HepG2 (cell line): ENCODE measurements around the gene TMEM165. TPM values are rescaled to one million over a fixed set of nuclear protein-coding genes. Genes with fewer than 3 reads are reported as not detected.
A peak's percentile ranks its signal among the peaks of the same experiment; 100 is the strongest.

Experiments
- ATF6 ChIP-seq: sonication (generic); formaldehyde crosslinking; conservative IDR thresholded peaks from 2 replicates; pipeline ENCODE4 v1.4.0; 2020; ENCODE audit warnings: missing genetic modification reagents
- HMG20B ChIP-seq: conservative IDR thresholded peaks from 2 replicates; pipeline ENCODE4 v1.6.1; 2016; ENCODE audit warnings: missing genetic modification reagents, missing compliant biosample characterization
- MED1 ChIP-seq: sonication (generic); formaldehyde crosslinking; IDR thresholded peaks from 2 replicates; pipeline ENCODE4 v1.4.0; 2020; ENCODE audit warnings: missing genetic modification reagents
- NCOA1 ChIP-seq: sonication (generic); formaldehyde crosslinking; IDR thresholded peaks from 2 replicates; pipeline ENCODE4 v1.9.0; 2021; ENCODE audit warnings: missing genetic modification reagents
- ONECUT2 ChIP-seq: sonication (generic); formaldehyde crosslinking; IDR thresholded peaks from 2 replicates; pipeline ENCODE4 v1.4.0; 2020; ENCODE audit warnings: missing genetic modification reagents
- SOX5 ChIP-seq: IDR thresholded peaks from 2 replicates; pipeline ENCODE4 v1.6.1; 2016; ENCODE audit warnings: borderline replicate concordance
- TOE1 ChIP-seq: sonication (generic); formaldehyde crosslinking; IDR thresholded peaks from 2 replicates; pipeline ENCODE4 v1.4.0; 2020; ENCODE audit warnings: mild to moderate bottlenecking, missing genetic modification reagents
- ZBTB33 ChIP-seq: sonication (generic); formaldehyde crosslinking; IDR thresholded peaks from 2 replicates; pipeline ENCODE4 v1.4.0; 2020; ENCODE audit warnings: missing genetic modification reagents
- ZC3H13 ChIP-seq: sonication (generic); formaldehyde crosslinking; IDR thresholded peaks from 2 replicates; pipeline ENCODE4 v1.8.1; 2023; ENCODE audit warnings: mild to moderate bottlenecking, missing genetic modification reagents, moderate library complexity
- ZFX ChIP-seq: sonication (generic); formaldehyde crosslinking; IDR thresholded peaks from 2 replicates; pipeline ENCODE4 v1.4.0; 2020; ENCODE audit warnings: mild to moderate bottlenecking, low read depth, missing genetic modification reagents, moderate library complexity
- ZFYVE20 ChIP-seq: sonication (generic); formaldehyde crosslinking; IDR thresholded peaks from 2 replicates; pipeline ENCODE4 v1.8.0; 2023; ENCODE audit warnings: low read depth, mild to moderate bottlenecking, moderate library complexity, missing genetic modification reagents, borderline replicate concordance
- ZNF281 ChIP-seq: sonication (generic); formaldehyde crosslinking; IDR thresholded peaks from 2 replicates; pipeline ENCODE4 v1.4.0; 2020; ENCODE audit warnings: missing genetic modification reagents, borderline replicate concordance
- ZNF543 ChIP-seq: sonication (generic); formaldehyde crosslinking; IDR thresholded peaks from 2 replicates; pipeline ENCODE4 v1.4.0; 2020; ENCODE audit warnings: mild to moderate bottlenecking, missing genetic modification reagents
- ZNF572 ChIP-seq: sonication (generic); formaldehyde crosslinking; IDR thresholded peaks from 2 replicates; pipeline ENCODE4 v1.5.1; 2020; ENCODE audit warnings: mild to moderate bottlenecking, missing genetic modification reagents
- ZNF737 ChIP-seq: sonication (generic); formaldehyde crosslinking; IDR thresholded peaks from 2 replicates; pipeline ENCODE4 v1.5.0; 2020; ENCODE audit warnings: missing genetic modification reagents, mild to moderate bottlenecking, borderline replicate concordance
- ZNF780A ChIP-seq: sonication (generic); formaldehyde crosslinking; IDR thresholded peaks from 2 replicates; pipeline ENCODE4 v1.8.0; 2022; ENCODE audit warnings: mild to moderate bottlenecking, missing genetic modification reagents, moderate library complexity
- polyA plus RNA-seq, 8 experiments: library from polyadenylated mRNA; depleted of rRNA in 3 of 8; stranded (reverse) in 7 of 8; unstranded in 1 of 8; fragments of >200 nt; fragmentation: Illumina TruSeq in 4 of 8; extraction: Trizol in 4 of 8; gene quantifications; 2 replicates each; pipeline versions ENCODE4 v1.2.1 to v1.2.3, GENCODE V29; 2011 to 2016; ENCODE audit warnings: low read depth in 4 of 8, missing spikeins in 1 of 8, mixed read lengths in 1 of 8; ENCODE audit not compliant: insufficient read depth in 1 of 8
- total RNA-seq, 5 experiments: library from RNA; depleted of rRNA; stranded (reverse); fragments of >200 nt; fragmentation: Illumina TruSeq; extraction: Trizol; gene quantifications; 2 replicates each; pipeline ENCODE4 v1.2.3, GENCODE V29; 2016; ENCODE audit warnings: low read depth in 1 of 5
- TF ChIP-seq, protein P1 (sequence below): sonication (generic); formaldehyde crosslinking; IDR thresholded peaks from 2 replicates; pipeline ENCODE4 v1.5.0; 2020; ENCODE audit warnings: missing genetic modification reagents
- TF ChIP-seq, protein P2 (sequence below): sonication (generic); formaldehyde crosslinking; conservative IDR thresholded peaks from 2 replicates; pipeline ENCODE4 v1.4.0; 2020; ENCODE audit warnings: missing genetic modification reagents

The TMEM165 gene
- total and polyA plus RNA-seq, 2 of the 13 experiments (the other 11 are each of a cell fraction or from before 2014, with no cell fraction given): 54.6 to 103 TPM

GRCh38 chr4:55396308-55397125 is 760 bp downstream of the TMEM165 start (continued):
- TF ChIP-seq ZNF281 (CRISPR knock-in tag) (peak; percentile 79), ONECUT2 (CRISPR knock-in tag) (no peak), ZNF543 (CRISPR knock-in tag) (no peak), ZBTB33 (CRISPR knock-in tag) (no peak), MED1 (CRISPR knock-in tag) (no peak), ZC3H13 (CRISPR knock-in tag) (no peak), SOX5 (CRISPR knock-in tag) (no peak), HMG20B (CRISPR knock-in tag) (no peak), ZFYVE20 (no peak), ATF6 (CRISPR knock-in tag) (no peak), TOE1 (no peak), NCOA1 (CRISPR knock-in tag) (no peak), ZNF737 (0 out of 2 replicates have a peak, but pooled peaks have one; percentile 24), ZNF780A (CRISPR knock-in tag) (no peak; the same call in 1 of the 2 replicates), ZNF572 (CRISPR knock-in tag) (no peak), ZFX (CRISPR knock-in tag) (peak; percentile 66; the same call in 1 of the 2 replicates)
- TF ChIP-seq, protein P1, sequence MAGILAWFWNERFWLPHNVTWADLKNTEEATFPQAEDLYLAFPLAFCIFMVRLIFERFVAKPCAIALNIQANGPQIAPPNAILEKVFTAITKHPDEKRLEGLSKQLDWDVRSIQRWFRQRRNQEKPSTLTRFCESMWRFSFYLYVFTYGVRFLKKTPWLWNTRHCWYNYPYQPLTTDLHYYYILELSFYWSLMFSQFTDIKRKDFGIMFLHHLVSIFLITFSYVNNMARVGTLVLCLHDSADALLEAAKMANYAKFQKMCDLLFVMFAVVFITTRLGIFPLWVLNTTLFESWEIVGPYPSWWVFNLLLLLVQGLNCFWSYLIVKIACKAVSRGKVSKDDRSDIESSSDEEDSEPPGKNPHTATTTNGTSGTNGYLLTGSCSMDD (CRISPR knock-in tag): no peak
- TF ChIP-seq, protein P2, sequence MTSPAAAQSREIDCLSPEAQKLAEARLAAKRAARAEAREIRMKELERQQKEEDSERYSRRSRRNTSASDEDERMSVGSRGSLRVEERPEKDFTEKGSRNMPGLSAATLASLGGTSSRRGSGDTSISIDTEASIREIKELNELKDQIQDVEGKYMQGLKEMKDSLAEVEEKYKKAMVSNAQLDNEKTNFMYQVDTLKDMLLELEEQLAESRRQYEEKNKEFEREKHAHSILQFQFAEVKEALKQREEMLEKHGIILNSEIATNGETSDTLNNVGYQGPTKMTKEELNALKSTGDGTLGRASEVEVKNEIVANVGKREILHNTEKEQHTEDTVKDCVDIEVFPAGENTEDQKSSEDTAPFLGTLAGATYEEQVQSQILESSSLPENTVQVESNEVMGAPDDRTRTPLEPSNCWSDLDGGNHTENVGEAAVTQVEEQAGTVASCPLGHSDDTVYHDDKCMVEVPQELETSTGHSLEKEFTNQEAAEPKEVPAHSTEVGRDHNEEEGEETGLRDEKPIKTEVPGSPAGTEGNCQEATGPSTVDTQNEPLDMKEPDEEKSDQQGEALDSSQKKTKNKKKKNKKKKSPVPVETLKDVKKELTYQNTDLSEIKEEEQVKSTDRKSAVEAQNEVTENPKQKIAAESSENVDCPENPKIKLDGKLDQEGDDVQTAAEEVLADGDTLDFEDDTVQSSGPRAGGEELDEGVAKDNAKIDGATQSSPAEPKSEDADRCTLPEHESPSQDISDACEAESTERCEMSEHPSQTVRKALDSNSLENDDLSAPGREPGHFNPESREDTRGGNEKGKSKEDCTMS (CRISPR knock-in tag): no peak
